SKM-1 (cell line): Measurements from ENCODE around the gene TLX1.

Source experiments
- DNase-seq: peaks from one replicate; lab custom pipeline; 2025; ENCODE audit not compliant: unreplicated experiment; lab: John Stamatoyannopoulos, UW

The TLX1 gene

GRCh38 chr10:101111547-101111946, 19.6 kb upstream of the TLX1 start:
- DNase-seq = no peak

GRCh38 chr10:101112799-101113594, 18.1 kb upstream of the TLX1 start:
- DNase-seq = no peak

- no peak for DNase-seq
Observed at GRCh38 chr10:101113890-101114403, 17.2 kb upstream of the TLX1 start.

- DNase-seq = no peak
Observed at GRCh38 chr10:101114646-101115045, 16.5 kb upstream of the TLX1 start.

GRCh38 chr10:101116754-101117153, 14.3 kb upstream of the TLX1 start:
- DNase-seq = no peak

GRCh38 chr10:101118031-101118430, 13.1 kb upstream of the TLX1 start:
- DNase-seq = no peak

GRCh38 chr10:101120520-101120883, 10.6 kb upstream of the TLX1 start:
- DNase-seq = no peak

- DNase-seq = no peak
Observed at GRCh38 chr10:101120884-101121653, 10.0 kb upstream of the TLX1 start.

GRCh38 chr10:101121654-101122031, 9.5 kb upstream of the TLX1 start:
- no peak for DNase-seq

GRCh38 chr10:101122270-101123084, 8.6 kb upstream of the TLX1 start:
- DNase-seq = no peak

GRCh38 chr10:101123085-101123814, 7.8 kb upstream of the TLX1 start:
- DNase-seq = no peak

- no peak for DNase-seq
Observed at GRCh38 chr10:101123815-101124617, 7.1 kb upstream of the TLX1 start.

GRCh38 chr10:101124933-101125332, 6.2 kb upstream of the TLX1 start:
- DNase-seq = no peak

- DNase-seq = no peak
Observed at GRCh38 chr10:101126684-101127628, 4.1 kb upstream of the TLX1 start.

GRCh38 chr10:101130141-101130540, 959 bp upstream of the TLX1 start:
- DNase-seq = no peak

- DNase-seq = no peak
Observed at GRCh38 chr10:101131962-101132635, 999 bp downstream of the TLX1 start.

GRCh38 chr10:101132636-101133473, 1.8 kb downstream of the TLX1 start:
- no peak for DNase-seq
